Stimulated activated CD4-positive, alpha-beta T cell treated with anti-CD3 and anti-CD28 coated beads, Interleukin-4, amount 100 ng/mL, for 48 hours (primary cell): Measurements from ENCODE around the gene GAMT.
"Not testable (repeated sequence)": the region's sequence is repeated elsewhere in the genome, so short reads cannot be mapped to it uniquely, and the experiment has no call there.

ENCODE experiments used
- DNase-seq, 2 donors: peaks; one replicate each; pipeline ENCODE4 v3.0.0-alpha.2; 2020; ENCODE audit warnings: low read depth in 2 of 2

GAMT gene

DNA sequence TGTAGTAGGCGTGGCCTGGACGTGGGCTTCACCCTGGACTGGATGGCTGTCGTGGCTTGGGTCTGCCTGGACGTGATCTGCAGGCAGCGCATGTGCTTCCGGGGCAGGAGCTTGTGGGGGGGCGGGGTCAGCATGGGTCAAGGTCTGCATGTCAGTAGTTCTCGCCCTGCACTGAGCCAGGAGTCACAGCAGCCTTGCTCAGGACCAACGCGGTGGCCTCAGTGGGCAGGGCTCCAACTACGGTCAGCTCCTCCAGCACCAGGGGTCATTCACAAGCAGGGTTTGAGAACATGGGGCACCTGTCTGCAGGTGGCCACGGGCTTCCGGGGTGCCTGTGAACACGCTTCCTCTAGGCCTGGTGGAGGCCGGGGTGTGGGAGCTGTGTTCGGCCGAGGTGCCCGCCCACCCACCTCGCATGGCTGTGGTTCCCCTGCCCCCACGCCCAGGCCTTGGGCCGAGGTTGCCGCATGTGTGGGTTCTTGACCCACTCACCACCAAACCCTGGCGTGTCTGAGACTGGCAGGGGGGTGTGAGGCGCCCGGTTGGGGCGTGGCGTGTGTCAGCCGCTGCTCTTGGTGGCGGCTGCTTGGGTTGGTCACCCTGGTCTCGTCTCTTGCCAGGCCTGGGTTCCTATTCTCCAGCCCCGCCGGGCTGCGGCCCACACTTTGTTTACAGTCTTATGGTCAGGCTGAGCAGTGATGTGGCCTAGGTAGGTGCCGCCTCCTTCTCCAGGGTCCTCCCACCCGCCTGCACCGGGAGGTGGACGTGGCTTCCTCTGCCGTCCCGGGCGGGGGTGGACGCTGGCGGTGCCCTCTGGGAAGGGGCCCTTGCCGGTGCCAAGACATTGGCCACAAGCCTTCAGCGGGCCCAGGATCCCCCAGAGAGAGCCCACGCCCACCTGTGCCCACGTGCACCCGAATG is 32.0 kb upstream of the GAMT start:
- DNase-seq, result no peak

DNA sequence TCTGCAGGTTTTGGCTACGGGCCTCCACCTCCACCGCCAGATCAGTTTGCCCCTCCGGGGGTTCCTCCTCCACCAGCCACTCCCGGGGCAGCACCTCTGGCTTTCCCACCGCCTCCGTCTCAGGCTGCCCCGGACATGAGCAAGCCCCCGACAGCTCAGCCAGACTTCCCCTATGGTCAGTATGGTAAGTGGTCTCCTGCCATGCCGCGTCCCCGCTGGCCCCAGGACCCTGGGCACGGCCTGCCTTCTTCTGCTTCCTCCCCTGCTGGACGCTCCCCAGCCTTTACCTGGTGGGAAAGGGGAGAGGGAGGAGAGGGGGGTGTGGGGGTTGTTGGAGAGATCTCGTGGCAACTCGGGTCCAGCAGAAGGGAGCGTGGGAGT is 31.2 kb upstream of the GAMT start:
- DNase-seq, result no peak

DNA sequence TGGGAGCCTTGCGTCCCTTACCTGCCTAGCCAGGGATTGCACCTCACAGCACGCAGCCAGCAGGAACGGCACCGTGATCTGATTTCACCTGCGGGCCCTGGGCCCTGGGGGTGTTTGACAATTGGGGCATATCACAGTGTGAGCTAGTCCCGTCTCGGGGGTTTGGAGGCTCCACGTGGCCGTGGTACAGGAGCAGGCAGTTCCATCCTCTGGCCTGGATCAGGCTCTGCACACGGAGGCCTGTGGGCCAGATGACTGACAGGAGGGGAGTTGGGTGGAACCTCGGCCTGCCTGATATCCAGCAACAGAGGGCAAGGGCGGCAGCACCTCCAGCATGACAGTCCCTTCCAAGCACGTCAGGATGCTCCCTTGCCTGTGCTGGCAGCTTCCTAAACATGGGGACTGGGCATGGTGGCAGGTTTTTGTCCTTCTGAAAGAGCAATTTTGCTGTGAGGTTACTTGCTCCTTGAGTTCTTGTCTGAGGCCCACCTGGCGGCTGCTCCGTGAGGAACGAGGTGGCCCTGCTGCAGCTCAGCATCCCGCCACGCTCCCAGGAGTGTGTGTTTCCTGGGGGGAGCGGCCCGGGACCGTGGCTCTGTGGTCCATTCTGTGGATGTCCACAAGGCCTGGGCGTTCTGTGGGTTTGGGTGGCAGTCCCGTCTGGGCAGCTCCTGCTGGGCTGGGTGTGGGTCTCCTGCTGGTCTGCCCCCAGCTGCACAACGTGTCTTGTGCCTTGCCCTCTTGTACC is 30.6 kb upstream of the GAMT start:
- DNase-seq, result no peak

DNA sequence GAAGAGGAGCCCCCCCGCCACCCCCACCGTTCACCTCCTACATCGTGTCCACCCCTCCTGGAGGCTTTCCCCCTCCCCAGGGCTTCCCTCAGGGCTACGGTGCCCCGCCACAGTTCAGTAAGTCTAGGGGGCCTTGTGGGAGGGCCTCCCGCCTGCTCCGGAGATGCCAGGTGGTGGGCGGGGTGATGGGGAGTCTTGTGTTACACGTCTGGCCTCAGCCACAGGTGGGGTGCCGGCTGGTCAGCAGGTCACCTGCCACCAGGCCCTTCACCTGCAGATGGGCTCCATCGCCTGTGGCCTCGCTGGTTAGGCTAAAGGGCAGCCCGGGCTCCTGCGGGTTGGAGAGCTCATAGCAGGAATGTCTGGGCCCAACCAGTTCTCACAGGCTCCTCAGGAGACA is 28.9 kb upstream of the GAMT start:
- no peak for DNase-seq

DNA sequence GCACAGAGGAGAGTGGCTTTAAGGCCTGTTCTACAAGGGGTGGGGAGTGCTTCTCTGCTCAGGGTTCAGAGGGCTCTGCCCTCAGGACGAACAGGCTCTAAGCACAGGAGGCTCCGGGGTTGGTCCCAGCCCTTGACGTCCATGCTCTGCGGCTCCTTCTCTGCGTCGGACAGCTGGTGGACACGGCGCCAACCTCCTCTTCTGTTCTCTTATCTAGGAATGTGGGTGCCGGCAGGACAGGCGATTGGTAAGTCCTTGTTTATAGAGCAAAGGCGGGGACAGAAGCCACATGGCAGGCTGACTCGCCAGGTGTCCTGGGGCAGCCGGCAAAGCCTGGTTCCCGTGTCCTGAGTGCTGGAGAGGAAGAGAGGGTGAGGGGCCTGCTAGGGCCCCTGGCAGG is 28.4 kb upstream of the GAMT start:
- DNase-seq, result no peak

DNA sequence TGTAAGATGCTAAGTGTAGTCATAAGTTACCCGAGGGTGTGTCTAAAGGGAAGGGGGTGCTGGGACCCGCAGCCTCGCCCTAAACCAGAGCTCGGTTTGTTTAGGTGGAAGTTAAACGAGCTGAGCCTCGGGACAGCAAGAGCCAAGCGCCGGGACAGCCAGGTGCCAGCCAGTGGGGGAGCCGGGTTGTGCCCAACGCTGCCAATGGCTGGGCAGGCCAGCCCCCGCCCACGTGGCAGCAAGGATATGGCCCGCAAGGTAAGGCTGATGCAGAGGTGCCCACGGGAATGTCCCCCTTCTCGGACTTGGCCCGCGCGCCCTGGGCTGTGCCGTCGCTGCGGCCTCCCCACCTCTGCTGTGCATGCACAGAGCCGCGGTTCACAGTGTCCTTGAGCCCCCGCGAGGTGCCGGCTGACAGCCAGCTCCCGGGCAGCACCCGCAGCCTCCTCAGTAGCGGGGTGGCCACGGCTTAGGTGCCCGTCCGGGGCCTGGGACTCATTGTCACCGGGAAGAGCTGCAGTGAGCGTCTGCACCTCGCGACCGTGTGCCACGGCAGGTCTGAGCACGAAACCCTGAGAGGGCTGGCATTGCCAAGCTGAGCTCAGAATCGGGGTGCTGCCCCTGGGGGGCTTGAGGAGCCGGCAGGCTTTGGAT is 27.5 kb upstream of the GAMT start:
- DNase-seq, result no peak

DNA sequence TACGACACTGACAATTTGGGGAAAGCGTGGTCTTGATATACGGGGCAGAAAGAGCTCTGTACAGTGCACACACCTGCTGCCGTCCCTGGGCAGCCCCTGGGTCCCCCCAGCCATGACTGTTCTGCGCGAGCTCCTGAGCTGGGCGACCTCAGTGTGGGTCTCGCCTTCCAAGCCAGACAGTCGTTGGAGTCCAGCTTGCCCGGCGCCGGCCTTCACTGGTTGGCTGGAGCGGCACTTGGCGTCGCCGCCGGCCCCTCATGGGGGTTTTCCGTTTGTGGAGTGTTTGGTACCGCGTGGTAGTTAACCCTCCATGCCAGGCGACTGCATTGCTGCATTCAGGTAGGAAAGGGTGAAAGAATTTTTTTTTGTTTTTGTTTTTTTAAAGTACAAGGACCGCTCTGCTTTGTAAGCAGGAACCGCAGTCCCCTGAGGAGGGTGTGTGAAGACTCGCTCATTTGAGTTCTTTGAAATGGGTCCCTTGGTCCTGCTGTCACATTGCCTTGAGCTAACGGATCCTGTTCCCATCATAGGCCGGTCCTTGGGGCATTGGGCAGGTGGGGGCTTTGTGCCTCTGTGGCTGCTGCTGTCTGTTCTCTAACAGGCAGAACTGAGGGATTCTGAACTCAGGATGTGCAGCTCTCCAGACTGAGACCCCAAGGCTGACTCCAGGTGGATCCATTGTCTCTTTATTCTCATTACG is 26.0 kb upstream of the GAMT start:
- no peak for DNase-seq

DNA sequence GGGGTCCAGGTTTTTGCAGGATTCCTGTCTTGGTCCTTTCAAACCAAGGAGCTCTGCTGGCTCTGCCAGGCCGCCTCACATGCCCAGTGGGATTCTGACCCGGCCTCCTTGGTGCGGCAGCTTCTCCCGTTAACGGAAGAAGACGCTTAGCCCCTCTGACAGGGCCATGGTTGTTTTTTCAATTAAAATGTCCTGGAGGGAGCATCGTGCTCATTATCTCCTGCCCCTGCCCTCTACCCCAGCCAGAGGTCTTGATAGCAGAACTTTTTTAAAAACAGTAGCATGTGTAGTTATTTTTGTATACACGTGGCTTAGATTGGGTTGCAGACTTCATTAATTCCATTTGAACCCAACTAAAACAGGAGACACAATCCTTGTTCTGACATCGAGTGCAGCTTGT is 25.4 kb upstream of the GAMT start:
- DNase-seq, result no peak

DNA sequence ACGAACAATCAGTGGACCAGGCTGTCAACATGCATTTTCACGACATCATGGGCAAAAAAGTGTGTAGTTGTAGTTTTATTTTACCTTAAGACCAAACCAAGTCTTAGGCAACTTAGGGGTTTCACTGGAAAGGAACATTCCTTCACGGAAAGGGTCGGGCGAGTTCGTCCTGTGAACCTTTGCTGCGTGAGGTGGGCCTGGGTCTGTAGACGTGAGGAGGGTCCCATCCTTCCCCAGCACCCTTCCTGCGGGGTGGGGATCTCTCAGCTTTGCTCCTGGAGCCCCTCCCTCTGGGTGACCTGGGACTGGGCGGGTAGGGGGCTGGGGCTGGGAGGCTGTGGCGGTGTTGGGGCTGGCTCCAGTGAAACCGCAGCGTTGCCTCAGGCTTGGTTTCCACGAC is 24.6 kb upstream of the GAMT start:
- DNase-seq, result no peak

DNA sequence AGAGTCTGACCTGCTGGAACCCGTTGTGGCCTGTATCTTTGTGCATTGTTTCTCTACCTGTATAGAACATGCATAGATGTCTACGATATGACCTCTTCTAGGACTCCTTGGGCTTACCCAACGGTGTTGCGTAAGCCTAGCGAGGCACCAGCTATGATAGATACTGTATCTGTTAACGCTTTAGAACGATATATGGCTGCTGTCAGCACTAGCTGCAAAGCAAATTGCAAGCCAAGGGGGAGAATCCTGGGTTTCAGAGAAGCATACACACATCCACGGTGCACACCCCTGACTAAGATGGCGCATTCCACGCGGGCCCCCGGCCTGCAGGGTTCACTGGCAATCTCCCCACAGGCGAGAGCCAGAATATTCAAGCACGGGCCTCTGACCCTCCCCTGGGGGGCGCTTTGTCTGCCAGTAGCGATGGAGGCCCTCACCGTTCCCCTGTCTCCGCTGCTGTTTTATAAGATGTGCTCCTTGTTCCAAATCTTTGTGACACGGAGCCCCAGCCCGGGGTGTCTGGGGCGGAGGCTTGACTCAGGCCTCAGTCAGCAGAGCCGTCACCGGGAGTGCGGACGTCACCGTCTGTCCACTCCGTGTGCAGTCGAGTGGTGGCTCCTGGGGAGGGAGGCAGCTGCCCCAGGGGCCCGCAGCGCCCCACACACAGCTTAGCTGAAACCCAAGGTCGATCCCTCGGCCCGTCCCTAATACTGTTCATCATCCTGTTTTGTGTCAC is 23.9 kb upstream of the GAMT start:
- DNase-seq, result no peak

DNA sequence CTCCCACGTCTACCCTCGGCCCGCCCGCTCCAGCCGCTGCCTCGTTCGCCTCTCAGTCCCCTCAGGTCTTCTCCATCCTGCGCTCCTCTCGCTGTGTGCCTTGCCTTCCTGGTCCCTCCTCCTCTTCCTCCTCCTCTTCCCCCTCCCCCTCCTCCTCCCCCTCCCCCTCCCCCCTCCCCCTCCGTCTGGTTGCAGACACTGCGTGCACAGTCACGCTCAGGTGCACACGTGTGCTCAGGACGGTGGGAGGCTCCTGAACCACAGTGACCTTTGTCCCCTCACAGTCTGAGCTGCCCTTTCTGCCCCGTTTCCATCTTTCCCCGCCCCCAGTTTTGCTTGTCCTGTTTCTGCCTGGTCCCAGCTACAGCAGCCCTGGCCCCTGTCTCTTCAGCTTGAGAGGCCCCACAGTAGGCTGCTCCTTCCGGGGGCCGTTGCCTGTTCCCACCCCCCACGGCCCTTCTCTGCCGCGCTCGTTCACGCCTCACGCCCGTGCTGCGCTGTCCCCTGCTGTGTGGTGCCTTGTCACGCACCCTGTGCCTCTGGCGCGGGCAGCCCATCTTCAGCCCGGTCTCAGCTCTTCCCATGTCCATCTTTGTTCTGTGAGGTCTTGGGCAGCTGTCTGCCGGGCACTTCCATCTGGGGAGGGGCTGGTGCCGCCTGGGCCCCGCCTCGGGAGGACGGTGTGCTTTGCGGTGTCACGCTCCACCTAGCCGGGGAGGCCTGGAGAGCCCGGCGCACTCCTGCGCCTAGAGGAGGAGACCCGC is 23.0 kb upstream of the GAMT start:
- no peak for DNase-seq

DNA sequence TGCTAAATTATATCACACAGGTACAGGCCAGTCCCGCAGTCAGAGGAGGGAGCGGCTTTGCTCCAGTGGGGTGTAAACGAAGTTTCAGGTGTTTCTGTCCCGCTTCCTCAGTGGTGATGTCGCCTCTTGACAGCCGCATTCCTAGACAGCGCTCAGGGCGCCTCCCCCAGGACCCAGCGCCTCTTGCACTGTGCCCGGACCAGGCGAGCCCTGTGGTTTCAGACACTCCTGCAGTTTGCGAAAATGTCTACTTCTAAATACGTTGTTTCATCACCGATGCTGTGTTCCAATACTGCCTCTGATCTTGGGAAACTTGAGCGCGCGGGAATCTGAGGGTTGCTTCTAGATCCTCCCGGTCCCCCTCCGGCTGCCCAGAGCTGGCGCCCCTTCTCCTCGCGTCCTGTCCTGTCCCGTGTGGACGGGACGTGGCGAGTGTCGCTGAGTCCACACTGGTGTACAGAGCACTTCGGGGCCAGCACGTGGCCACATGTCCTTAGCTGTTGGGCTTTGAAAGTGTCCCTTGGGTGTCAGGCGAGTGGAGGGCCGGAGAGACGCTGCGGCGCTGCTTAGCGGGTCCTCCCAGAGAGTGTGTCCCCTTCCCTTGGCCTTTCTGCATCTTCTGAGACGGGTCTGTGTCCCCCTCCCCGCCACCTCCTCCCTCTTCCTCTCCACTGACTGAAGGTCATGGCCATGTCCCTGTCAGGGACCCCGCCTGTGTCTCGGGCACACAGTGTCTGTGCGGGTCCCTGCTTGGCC is 22.3 kb upstream of the GAMT start:
- DNase-seq, result no peak

DNA sequence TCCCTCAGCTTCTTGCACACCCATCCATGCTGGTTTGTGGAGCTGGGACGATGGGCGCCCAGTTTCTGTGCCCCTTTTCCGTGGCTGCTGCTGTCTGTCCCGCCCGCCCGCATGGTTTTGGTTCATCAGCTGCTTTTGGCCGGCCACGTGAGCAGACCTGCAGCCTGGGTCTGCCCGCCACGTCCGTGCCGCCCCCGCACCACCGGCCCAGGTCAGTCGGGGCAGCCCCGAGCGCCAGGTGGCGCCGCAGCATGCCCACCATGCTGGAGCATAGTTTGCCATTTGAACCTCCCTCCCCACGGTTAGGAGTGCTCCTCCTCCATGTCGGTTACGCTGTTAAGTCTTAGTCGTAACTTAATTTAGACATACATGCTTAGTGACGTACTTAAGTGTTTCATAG is 21.6 kb upstream of the GAMT start:
- DNase-seq, result no peak

DNA sequence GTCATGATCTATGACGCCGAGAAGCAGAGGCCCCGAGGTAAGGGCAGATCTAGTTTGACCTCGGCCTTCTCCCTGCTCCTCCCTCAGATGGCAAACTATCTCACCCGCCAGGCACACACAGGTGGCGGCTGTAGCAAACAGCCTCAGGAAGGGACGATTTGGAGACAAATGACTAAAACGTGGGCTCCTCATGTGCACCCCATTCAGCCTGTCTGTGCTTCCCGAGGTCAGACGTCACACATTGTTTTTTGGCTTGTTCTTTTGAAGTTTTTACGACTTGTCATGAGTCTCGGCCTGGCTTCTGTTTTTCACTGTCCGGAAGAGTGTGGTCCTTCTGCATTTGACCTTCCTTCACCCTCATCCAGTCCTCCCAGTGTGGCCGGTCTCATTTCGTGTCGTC is 21.0 kb upstream of the GAMT start:
- no peak for DNase-seq

DNA sequence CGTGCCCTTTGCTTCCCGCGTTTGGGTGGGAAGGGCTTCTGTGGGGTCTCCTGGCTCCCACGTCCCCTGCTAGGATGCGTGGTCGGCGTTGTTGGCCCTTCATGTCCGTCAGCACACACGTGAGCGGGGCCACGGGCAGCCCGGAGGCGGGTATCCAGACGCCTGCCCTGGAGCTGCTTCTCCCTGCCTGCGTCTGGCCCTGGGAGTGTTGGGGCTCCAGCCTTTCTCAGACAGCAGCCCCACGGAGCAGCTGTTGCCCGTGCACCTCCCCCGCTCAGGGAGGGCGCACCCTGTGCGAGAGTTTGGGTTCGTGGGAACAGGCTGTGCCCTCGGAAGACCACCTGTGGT is 20.6 kb upstream of the GAMT start:
- DNase-seq, result no peak

DNA sequence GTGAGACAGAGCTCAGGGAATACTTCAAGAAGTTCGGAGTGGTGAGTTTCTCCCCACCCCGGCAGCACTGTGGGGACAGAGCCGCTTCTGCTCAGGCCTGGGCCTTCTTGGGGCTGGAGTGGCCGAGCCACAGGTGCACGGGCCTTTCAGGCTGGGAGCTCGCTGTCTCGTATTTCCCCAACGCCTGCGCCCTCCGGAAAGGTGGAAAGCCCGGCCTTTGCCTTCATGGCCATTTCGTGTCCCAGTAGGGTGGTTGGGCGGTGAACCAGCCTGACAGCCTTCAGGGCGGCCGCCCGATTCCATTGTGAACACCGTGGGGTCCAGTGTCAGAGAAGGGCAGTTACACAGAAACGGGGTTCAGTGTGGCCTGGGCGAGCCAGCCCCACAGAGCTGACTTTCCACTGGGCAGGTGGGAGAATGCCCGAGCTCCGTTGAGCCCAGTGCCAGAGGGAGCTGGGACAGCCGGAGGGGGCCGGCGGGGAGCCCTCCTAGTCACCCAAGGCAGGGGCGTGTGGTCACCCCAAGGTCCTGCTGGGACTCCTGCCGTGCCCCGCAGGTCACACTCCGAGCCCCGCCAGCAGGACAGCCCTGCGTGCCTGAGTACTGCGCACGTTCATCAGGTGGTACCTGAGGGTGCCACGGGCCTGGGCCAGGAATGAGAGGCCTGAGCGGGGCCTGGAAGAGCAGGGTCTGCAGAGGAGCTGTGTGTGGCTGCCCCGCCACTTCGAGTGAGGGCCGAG is 20.0 kb upstream of the GAMT start:
- DNase-seq, result no peak

DNA sequence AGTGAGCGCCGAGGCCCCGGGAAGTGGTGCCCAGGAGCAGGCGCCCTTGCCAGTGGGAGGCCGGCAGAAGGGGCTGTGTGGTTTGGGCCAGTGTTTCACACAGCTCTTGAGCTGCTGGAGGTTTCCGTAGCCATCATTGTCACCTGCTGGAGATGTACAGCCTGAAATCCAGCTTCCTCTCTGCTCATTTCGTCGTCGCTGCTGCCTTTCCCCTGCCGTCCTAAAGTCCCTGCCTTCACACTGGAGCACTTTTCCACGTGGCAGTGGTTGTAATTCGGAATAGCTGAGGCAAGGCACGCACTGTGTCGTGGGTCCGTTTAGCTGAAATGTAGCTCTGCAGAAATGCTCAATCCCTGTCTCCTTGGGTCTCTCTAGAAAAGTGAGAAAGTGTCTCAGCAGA is 19.2 kb upstream of the GAMT start:
- no peak for DNase-seq

DNA sequence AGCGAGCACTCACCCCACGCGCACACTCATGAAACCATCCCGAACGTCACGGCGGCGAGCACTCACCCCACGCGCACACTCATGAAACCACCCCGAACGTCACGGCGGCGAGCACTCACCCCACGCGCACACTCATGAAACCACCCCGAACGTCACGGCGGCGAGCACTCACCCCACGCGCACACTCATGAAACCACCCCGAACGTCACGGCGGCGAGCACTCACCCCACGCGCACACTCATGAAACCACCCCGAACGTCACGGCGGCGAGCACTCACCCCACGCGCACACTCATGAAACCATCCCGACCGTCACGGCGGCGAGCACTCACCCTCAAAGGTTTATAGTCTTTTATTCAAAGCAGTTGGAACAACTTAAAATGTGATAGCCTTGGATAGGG is 18.7 kb upstream of the GAMT start:
- not testable (repeated sequence) for DNase-seq
